CD14-positive monocyte (primary cell): ENCODE results near the gene FOXP1. TPM values are rescaled to one million over a fixed set of nuclear protein-coding genes. Genes with fewer than 3 reads are reported as not detected.

Experiments
- DNase-seq, 3 donors: peaks; one replicate each; pipeline ENCODE4 v3.0.0-alpha.2; 2011 to 2022
- H2AFZ ChIP-seq: 2 replicates; pipeline ENCODE4 v1.6.0; 2012; ENCODE audit warnings: mild to moderate bottlenecking, low read depth, low read length, inconsistent platforms; ENCODE audit not compliant: insufficient read depth, poor library complexity, severe bottlenecking
- H3K27ac ChIP-seq, 2 donors: 1 replicate in 1 of 2; 2 replicates in 1 of 2; pipeline ENCODE4 v1.5.1; 2012 to 2013; ENCODE audit warnings: low read length in 2 of 2, control low read depth in 1 of 2, inconsistent platforms in 1 of 2, low read depth in 1 of 2, mild to moderate bottlenecking in 1 of 2
- H3K27me3 ChIP-seq, 2 donors: one replicate each; pipeline versions ENCODE4 v1.6.0 to v1.6.1; 2011 to 2013; ENCODE audit warnings: low read length in 2 of 2; ENCODE audit not compliant: control insufficient read depth in 2 of 2, insufficient read depth in 2 of 2
- H3K36me3 ChIP-seq, 2 donors: replicated peaks in 1 of 2; 1 replicate in 1 of 2; 2 replicates in 1 of 2; pipeline versions ENCODE4 v1.5.1 to v1.6.1; 2012 to 2013; ENCODE audit warnings: low read length in 2 of 2, control low read depth in 1 of 2, inconsistent platforms in 1 of 2, mild to moderate bottlenecking in 1 of 2; ENCODE audit not compliant: insufficient read depth in 2 of 2, control insufficient read depth in 1 of 2
- H3K4me1 ChIP-seq, 2 donors: 1 replicate in 1 of 2; 2 replicates in 1 of 2; pipeline versions ENCODE4 v1.5.1 to v1.6.1; 2012 to 2013; ENCODE audit warnings: low read length in 2 of 2, control low read depth in 1 of 2, inconsistent platforms in 1 of 2, mild to moderate bottlenecking in 1 of 2, moderate library complexity in 1 of 2; ENCODE audit not compliant: insufficient read depth in 2 of 2, control insufficient read depth in 1 of 2
- H3K4me2 ChIP-seq: replicated peaks from 2 replicates; pipeline ENCODE3; 2012; ENCODE audit warnings: low read length, moderate library complexity, mild to moderate bottlenecking; ENCODE audit not compliant: poor library complexity, severe bottlenecking; ENCODE audit errors: extremely low read depth
- H3K4me3 ChIP-seq, 3 experiments: fragments of 200-600 bp in 1 of 3; sonication (generic) in 1 of 3; replicated peaks in 1 of 3; 1 replicate in 2 of 3; 2 replicates in 1 of 3; pipeline ENCODE4 v1.5.1; 2011 to 2013; ENCODE audit warnings: low read length in 3 of 3, mild to moderate bottlenecking in 3 of 3, control low read depth in 2 of 3, low read depth in 2 of 3, inconsistent platforms in 1 of 3, moderate library complexity in 1 of 3
- H3K79me2 ChIP-seq: 2 replicates; pipeline ENCODE4 v1.6.0; 2012; ENCODE audit warnings: mild to moderate bottlenecking, control low read depth, inconsistent platforms, low read length, moderate library complexity; ENCODE audit not compliant: insufficient read depth
- H3K9ac ChIP-seq: 2 replicates; pipeline ENCODE4 v1.6.0; 2017; ENCODE audit warnings: low read length, mild to moderate bottlenecking; ENCODE audit not compliant: insufficient read depth, poor library complexity, severe bottlenecking
- H3K9me3 ChIP-seq, 2 donors: replicated peaks in 1 of 2; 1 replicate in 1 of 2; 2 replicates in 1 of 2; pipeline versions ENCODE4 v1.5.1 to v1.6.1; 2012 to 2013; ENCODE audit warnings: low read length in 2 of 2, control low read depth in 1 of 2; ENCODE audit not compliant: control insufficient read depth in 1 of 2, insufficient read depth in 1 of 2
- H4K20me1 ChIP-seq: 2 replicates; pipeline ENCODE4 v1.6.0; 2012; ENCODE audit warnings: mild to moderate bottlenecking, low read length, control low read depth, moderate library complexity; ENCODE audit not compliant: insufficient read depth
- H3K27ac Mint-ChIP-seq, 7 donors: one replicate each; pipeline ENCODE4 v1.8.0; 2020; ENCODE audit warnings: mild to moderate bottlenecking in 7 of 7, mixed read lengths in 7 of 7, moderate library complexity in 6 of 7, inconsistent platforms in 2 of 7
- H3K27me3 Mint-ChIP-seq, 3 donors: one replicate each; pipeline ENCODE4 v1.8.0; 2021 to 2022; ENCODE audit warnings: low read depth in 3 of 3, mild to moderate bottlenecking in 3 of 3, mixed read lengths in 3 of 3, moderate library complexity in 3 of 3, inconsistent platforms in 1 of 3
- H3K36me3 Mint-ChIP-seq, 2 donors: one replicate each; pipeline ENCODE4 v1.8.0; 2020; ENCODE audit warnings: mixed read lengths in 2 of 2, inconsistent platforms in 1 of 2, mild to moderate bottlenecking in 1 of 2
- H3K4me1 Mint-ChIP-seq: one replicate; pipeline ENCODE4 v1.8.0; 2020; ENCODE audit warnings: mild to moderate bottlenecking, mixed read lengths
- H3K4me3 Mint-ChIP-seq, 2 donors: one replicate each; pipeline ENCODE4 v1.8.0; 2020; ENCODE audit warnings: mild to moderate bottlenecking in 2 of 2, mixed read lengths in 2 of 2, moderate library complexity in 1 of 2
- H3K9me3 Mint-ChIP-seq, 7 donors: one replicate each; pipeline ENCODE4 v1.8.0; 2020 to 2022; ENCODE audit warnings: mixed read lengths in 7 of 7, mild to moderate bottlenecking in 6 of 7, moderate library complexity in 6 of 7, inconsistent platforms in 2 of 7
- CTCF ChIP-seq: fragments of 200-600 bp; IDR thresholded peaks from one replicate; pipeline ENCODE4 v1.8.0; 2022; ENCODE audit warnings: antibody characterized with exemption, mild to moderate bottlenecking
- WGBS: methylation state at CpG from one replicate; pipeline ENCODE4 v1.1.5; 2013; ENCODE audit warnings: missing lambda C conversion rate; ENCODE audit not compliant: insufficient coverage; 5-methylcytosine and 5-hydroxymethylcytosine counted together
- intact Hi-C, 2 donors: fragments of 100-400 bp; cut with micrococcal nuclease; formaldehyde crosslinking; loops; one replicate each; pipeline versions ENCODE4 v1.15.0 to v1.15.1; 2023
- polyA plus RNA-seq, 3 donors: library from polyadenylated mRNA; depleted of rRNA in 1 of 3; unstranded in 2 of 3; stranded (reverse) in 1 of 3; fragments of 300-500 nt in 2 of 3; fragments of >200 nt in 1 of 3; fragmentation: Illumina TruSeq in 2 of 3; gene quantifications; 1 replicate in 2 of 3; 2 replicates in 1 of 3; pipeline ENCODE4 v1.2.3, GENCODE V29; 2012 to 2021

FOXP1 gene
- polyA plus RNA-seq, 3 donors = 25.7 to 42.6 (median 27.8) TPM

- Histone ChIP-seq H3K9ac (no peak overlapping the region), H3K27ac (no peak overlapping the region), H3K9me3 (peaks cover 0 to 4% of the 10 kb centered on the region in 2 donors), H3K4me3 (no peak overlapping the region), H3K4me1 (no peaks in the 10 kb centered on the region), H2AFZ (no peak overlapping the region), H3K4me2 (no peak overlapping the region), H4K20me1 (no peaks in the 10 kb centered on the region), H3K79me2 (no peaks in the 10 kb centered on the region), H3K36me3 (no peaks in the 10 kb centered on the region), H3K27me3 (no peaks in the 10 kb centered on the region)
- Mint-ChIP-seq H3K27me3 (peaks cover 0 to 4% (median 2%) of the 10 kb centered on the region in 3 donors), H3K27ac (no peak overlapping the region), H3K4me3 (no peak overlapping the region), H3K36me3 (peaks cover 3 to 7% of the 10 kb centered on the region in 2 donors), H3K4me1 (no peaks in the 10 kb centered on the region), H3K9me3 (peaks cover 0 to 8% (median 2%) of the 10 kb centered on the region in 7 donors)
- DNase-seq = no peak
- WGBS = 100% methylated on average over 1 of the region's 3 CpGs
- TF ChIP-seq CTCF = no peak
- intact Hi-C loops = no loop called here
These were observed 31.3 kb upstream of the FOXP1 start for GRCh38 chr3:71614869-71615268.

GRCh38 chr3:71614426-71614825, 30.9 kb upstream of the FOXP1 start:
- Histone ChIP-seq H3K4me3 (no peak overlapping the region), H4K20me1 (no peaks in the 10 kb centered on the region), H3K9ac (no peak overlapping the region), H3K27ac (no peak overlapping the region), H3K36me3 (no peaks in the 10 kb centered on the region), H3K9me3 (peaks cover 0 to 4% of the 10 kb centered on the region in 2 donors), H3K27me3 (no peaks in the 10 kb centered on the region), H3K4me1 (no peaks in the 10 kb centered on the region), H2AFZ (no peak overlapping the region), H3K4me2 (no peak overlapping the region), H3K79me2 (no peaks in the 10 kb centered on the region)
- WGBS = 92% methylated on average over 4 of the region's 5 CpGs
- no peak overlapping the region for H3K27ac Mint-ChIP-seq
- peaks cover 3 to 7% of the 10 kb centered on the region in 2 donors for H3K36me3 Mint-ChIP-seq
- no peaks in the 10 kb centered on the region for H3K4me1 Mint-ChIP-seq
- peaks cover 0 to 8% (median 2%) of the 10 kb centered on the region in 7 donors for H3K9me3 Mint-ChIP-seq
- intact Hi-C loops = no loop called here
- H3K4me3 Mint-ChIP-seq = no peak overlapping the region
- no peak for TF ChIP-seq CTCF
- H3K27me3 Mint-ChIP-seq = peaks cover 0 to 4% (median 2%) of the 10 kb centered on the region in 3 donors
- DNase-seq = no peak
